ENCODE measurements around the gene ART5. TPM values are rescaled to one million over a fixed set of nuclear protein-coding genes. Genes with fewer than 3 reads are reported as not detected.
A peak's percentile ranks its signal among the peaks of the same experiment; 100 is the strongest.

Gene ART5
- total and polyA plus RNA-seq, 2 of the 4 experiments (the other 2 are of a cell fraction) = not detected

DNA sequence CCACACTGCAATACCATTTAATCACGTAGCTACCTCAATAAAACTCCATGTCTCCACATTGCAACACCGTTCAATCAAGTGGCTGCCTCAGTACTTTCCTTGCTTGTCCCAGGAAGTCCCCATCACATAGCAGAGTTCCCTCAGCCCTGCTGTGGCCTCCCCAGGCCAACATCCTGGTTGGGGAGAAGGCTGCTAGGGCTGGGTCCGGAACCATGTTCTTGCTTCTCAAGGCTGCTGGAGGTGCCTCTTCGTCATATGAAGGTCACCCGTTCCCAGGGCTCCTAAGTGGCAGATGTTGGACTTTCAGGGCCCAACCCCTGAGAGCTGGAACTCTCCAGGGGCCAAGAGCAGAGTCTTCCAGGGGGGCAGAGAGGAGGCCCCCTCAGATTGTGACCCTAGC is 3.3 kb downstream of the ART5 start:
- in situ Hi-C loops (cut with MboI; ENCODE audit: low sequenced_read_pairs) (no loop called here), intact Hi-C loops (cut with micrococcal nuclease) (no loop called here), dilution Hi-C loops (cut with HindIII; ENCODE audit: low sequenced_read_pairs, unreplicated experiment) (no loop called here)
- H2BK5ac ChIP-seq (ENCODE audit: low read depth, low read length, poor library complexity, severe bottlenecking) = no peak overlapping the region
- H3K36me3 ChIP-seq (ENCODE audit: control insufficient read depth, insufficient read depth, low read length) = no peaks in the 10 kb centered on the region
- ChIA-PET POLR2A (ENCODE audit: unreplicated experiment) (no interaction called here), CTCF (no interaction called here)
- no peaks in the 10 kb centered on the region for H4K20me1 ChIP-seq (ENCODE audit: insufficient read depth, low read length)
- ATAC-seq (ENCODE audit: low read depth) = no peak
- no peak overlapping the region for H2AK5ac ChIP-seq (ENCODE audit: low read depth, low read length)
- no peak overlapping the region for H2BK15ac ChIP-seq (ENCODE audit: low read depth, low read length)
- no peak for TF ChIP-seq MXI1 (IDR thresholded peaks at IDR 0.05; ENCODE audit: borderline replicate concordance, low read depth, low read length)
- TF ChIP-seq RAD21 (IDR thresholded peaks at IDR 0.05; ENCODE audit: low read length) = no peak
- TF ChIP-seq MAFK (IDR thresholded peaks at IDR 0.05; ENCODE audit: low read depth, low read length) = no peak
- no peak for TF ChIP-seq CEBPB (IDR thresholded peaks at IDR 0.05; ENCODE audit: low read depth, low read length)
- TF ChIP-seq RCOR1 (IDR thresholded peaks at IDR 0.05; ENCODE audit: insufficient replicate concordance, low read length) = no peak
- no peak for TF ChIP-seq CHD1 (IDR thresholded peaks at IDR 0.05; ENCODE audit: low read depth, low read length)
- TF ChIP-seq, protein P1, sequence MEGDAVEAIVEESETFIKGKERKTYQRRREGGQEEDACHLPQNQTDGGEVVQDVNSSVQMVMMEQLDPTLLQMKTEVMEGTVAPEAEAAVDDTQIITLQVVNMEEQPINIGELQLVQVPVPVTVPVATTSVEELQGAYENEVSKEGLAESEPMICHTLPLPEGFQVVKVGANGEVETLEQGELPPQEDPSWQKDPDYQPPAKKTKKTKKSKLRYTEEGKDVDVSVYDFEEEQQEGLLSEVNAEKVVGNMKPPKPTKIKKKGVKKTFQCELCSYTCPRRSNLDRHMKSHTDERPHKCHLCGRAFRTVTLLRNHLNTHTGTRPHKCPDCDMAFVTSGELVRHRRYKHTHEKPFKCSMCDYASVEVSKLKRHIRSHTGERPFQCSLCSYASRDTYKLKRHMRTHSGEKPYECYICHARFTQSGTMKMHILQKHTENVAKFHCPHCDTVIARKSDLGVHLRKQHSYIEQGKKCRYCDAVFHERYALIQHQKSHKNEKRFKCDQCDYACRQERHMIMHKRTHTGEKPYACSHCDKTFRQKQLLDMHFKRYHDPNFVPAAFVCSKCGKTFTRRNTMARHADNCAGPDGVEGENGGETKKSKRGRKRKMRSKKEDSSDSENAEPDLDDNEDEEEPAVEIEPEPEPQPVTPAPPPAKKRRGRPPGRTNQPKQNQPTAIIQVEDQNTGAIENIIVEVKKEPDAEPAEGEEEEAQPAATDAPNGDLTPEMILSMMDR (conservative IDR thresholded peaks at IDR 0.05; ENCODE audit: low read depth, low read length) = no peak
- no peak for TF ChIP-seq NFE2L2 (IDR thresholded peaks at IDR 0.05; ENCODE audit: low read depth, low read length)
- TF ChIP-seq, protein P2, sequence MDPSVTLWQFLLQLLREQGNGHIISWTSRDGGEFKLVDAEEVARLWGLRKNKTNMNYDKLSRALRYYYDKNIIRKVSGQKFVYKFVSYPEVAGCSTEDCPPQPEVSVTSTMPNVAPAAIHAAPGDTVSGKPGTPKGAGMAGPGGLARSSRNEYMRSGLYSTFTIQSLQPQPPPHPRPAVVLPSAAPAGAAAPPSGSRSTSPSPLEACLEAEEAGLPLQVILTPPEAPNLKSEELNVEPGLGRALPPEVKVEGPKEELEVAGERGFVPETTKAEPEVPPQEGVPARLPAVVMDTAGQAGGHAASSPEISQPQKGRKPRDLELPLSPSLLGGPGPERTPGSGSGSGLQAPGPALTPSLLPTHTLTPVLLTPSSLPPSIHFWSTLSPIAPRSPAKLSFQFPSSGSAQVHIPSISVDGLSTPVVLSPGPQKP (IDR thresholded peaks at IDR 0.05; ENCODE audit: borderline replicate concordance, low read depth, low read length) = no peak
- H3K79me1 ChIP-seq (ENCODE audit: low read depth in 1 of 2, low read length in 2 of 2) = no peaks in the 10 kb centered on the region
- BruUV-seq (replicated peaks) = no TSS peak
- no peak overlapping the region for H3K4me3 ChIP-seq (ENCODE audit: insufficient read depth, low read depth, low read length)
- no peak overlapping the region for H2AFZ ChIP-seq (replicated peaks; ENCODE audit: low read length, poor library complexity)
- H2BK120ac ChIP-seq (ENCODE audit: low read depth, low read length) = no peak overlapping the region
- H2AK9ac ChIP-seq (replicated peaks; ENCODE audit: low read depth, low read length, poor library complexity) = peak overlapping the region; percentile 23
- DNase-seq = no peak
- H3K9ac ChIP-seq (ENCODE audit: low read depth, low read length) = no peak overlapping the region
- H3K9me3 ChIP-seq (ENCODE audit: control insufficient read depth, insufficient read depth, low read length) = no peaks in the 10 kb centered on the region
- peaks cover 3% of the 10 kb centered on the region for H3K4me1 ChIP-seq (ENCODE audit: control insufficient read depth, insufficient read depth, low read length)
- no peak overlapping the region for H3K14ac ChIP-seq (replicated peaks; ENCODE audit: low read depth, low read length)
- no peak overlapping the region for H3K27ac ChIP-seq (ENCODE audit: insufficient read depth, low read length)
- H3K9me1 ChIP-seq (ENCODE audit: insufficient read depth, low read length) = no peaks in the 10 kb centered on the region
- no peak overlapping the region for H3K23ac ChIP-seq (ENCODE audit: low read depth, low read length)
- no peak overlapping the region for H2BK20ac ChIP-seq (ENCODE audit: low read depth, low read length)
- H3K27me3 ChIP-seq (ENCODE audit: control insufficient read depth, insufficient read depth, low read length) = peaks cover 58% of the 10 kb centered on the region
- no peak overlapping the region for H3K56ac ChIP-seq (ENCODE audit: extremely low read depth, insufficient read depth, low read length)
- H3K4ac ChIP-seq (ENCODE audit: low read depth, low read length) = no peak overlapping the region
- no peak overlapping the region for H3K4me2 ChIP-seq (ENCODE audit: low read depth, low read length)
- H4K5ac ChIP-seq (ENCODE audit: low read depth, low read length) = no peak overlapping the region
- 67% methylated on average over 4 of the region's 5 CpGs; no CpG with 5 or more reads in 1 of the 2 experiments for WGBS, 2 experiments (ENCODE audit: extremely low coverage in 2 of 2, insufficient read length in 1 of 2)
- no peak overlapping the region for H4K8ac ChIP-seq (ENCODE audit: low read depth in 2 of 2, low read length in 2 of 2)
- no peak overlapping the region for H3K18ac ChIP-seq (ENCODE audit: low read depth, low read length)
- H4K91ac ChIP-seq (ENCODE audit: insufficient read depth, low read depth, low read length) = no peak overlapping the region
